Upper lobe of left lung (tissue), 4 donors: ENCODE results near the gene ERC1.

Source experiments
- CTCF ChIP-seq, 6 experiments: fragments of 450-650 bp in 4 of 6; fragments of 200-600 bp in 2 of 6; sonication (generic) in 2 of 6; IDR thresholded peaks; one replicate each; pipeline ENCODE4 v1.5.1; 2016 to 2019; ENCODE audit warnings: antibody characterized with exemption in 6 of 6
- EP300 ChIP-seq, 4 donors: sonication (generic); formaldehyde crosslinking; IDR thresholded peaks; one replicate each; pipeline ENCODE4 v1.5.1; 2017; ENCODE audit warnings: antibody characterized with exemption in 4 of 4, control low read depth in 2 of 4
- POLR2A ChIP-seq, 4 donors: fragments of 450-650 bp; IDR thresholded peaks; one replicate each; pipeline ENCODE4 v1.5.1; 2016 to 2017; ENCODE audit warnings: antibody characterized with exemption in 4 of 4, mild to moderate bottlenecking in 2 of 4
- POLR2AphosphoS5 ChIP-seq, 2 donors: sonication (generic); formaldehyde crosslinking; IDR thresholded peaks; one replicate each; pipeline ENCODE4 v1.5.1; 2017; ENCODE audit warnings: antibody characterized with exemption in 2 of 2

- TF ChIP-seq POLR2A (IDR thresholded peaks at IDR 0.05) = no peak
- no peak for TF ChIP-seq CTCF (IDR thresholded peaks at IDR 0.05)
- TF ChIP-seq POLR2AphosphoS5 (IDR thresholded peaks at IDR 0.05) = peak in 1 of 2 donors; percentile 18
- TF ChIP-seq EP300 (IDR thresholded peaks at IDR 0.05) = no peak
Observed at GRCh38 chr12:1171657-1172408, 180.8 kb downstream of the ERC1 start.
